Measurements from ENCODE around the gene PTPN9.
"Not testable (repeated sequence)": the region's sequence is repeated elsewhere in the genome, so short reads cannot be mapped to it uniquely, and the experiment has no call there.

PTPN9 gene

DNA sequence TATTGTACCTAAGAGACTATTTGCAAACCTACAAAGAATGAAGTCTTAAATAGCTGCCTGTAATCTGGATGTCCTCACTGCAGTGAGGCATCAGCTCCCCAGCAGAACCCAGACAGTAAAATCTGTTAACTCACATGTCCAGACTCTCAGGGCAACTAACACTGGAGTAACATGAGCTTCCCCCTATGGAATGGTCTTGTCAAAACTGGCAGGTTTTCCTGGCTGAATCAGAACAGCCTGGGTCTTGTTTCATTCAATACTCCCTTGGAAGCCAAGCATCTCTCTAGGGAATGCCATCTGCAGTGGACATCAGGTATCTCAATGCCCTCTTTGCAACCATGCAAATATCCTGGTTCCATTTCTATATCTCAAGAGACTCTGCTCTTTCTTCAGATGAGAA, 24.4 kb downstream of the PTPN9 start:
- TF ChIP-seq CTCF (conservative IDR thresholded peaks at IDR 0.05) (no peak), ZFX (IDR thresholded peaks at IDR 0.05) (no peak)
- no peak overlapping the region for H3K27ac ChIP-seq

DNA sequence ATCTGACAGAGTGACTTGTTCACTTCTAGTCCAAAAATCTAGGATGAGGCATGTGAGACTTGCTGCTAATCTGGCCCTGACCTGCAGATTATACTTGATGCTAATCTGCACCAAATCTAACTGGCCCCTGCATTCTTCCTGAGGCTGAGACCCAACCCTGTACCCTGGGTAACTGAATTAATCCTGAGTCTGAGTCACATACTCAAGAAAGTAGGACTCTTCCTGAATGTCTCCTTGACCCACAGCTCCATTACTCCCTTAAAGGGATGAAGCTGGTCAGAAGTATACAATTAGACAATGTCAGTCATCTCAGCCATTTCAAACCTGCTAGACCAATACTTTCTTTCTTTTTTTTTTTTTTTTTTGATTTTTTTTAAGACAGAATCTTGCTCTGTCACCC, 25.5 kb downstream of the PTPN9 start:
- no peak for TF ChIP-seq CTCF (conservative IDR thresholded peaks at IDR 0.05)
- TF ChIP-seq ZFX (IDR thresholded peaks at IDR 0.05): no peak
- H3K27ac ChIP-seq: no peak overlapping the region

- TF ChIP-seq CTCF (conservative IDR thresholded peaks at IDR 0.05) (no peak), ZFX (IDR thresholded peaks at IDR 0.05) (no peak)
- H3K27ac ChIP-seq: no peak overlapping the region
These were observed 28.0 kb downstream of the PTPN9 start for GRCh38 chr15:75551091-75551490.

DNA sequence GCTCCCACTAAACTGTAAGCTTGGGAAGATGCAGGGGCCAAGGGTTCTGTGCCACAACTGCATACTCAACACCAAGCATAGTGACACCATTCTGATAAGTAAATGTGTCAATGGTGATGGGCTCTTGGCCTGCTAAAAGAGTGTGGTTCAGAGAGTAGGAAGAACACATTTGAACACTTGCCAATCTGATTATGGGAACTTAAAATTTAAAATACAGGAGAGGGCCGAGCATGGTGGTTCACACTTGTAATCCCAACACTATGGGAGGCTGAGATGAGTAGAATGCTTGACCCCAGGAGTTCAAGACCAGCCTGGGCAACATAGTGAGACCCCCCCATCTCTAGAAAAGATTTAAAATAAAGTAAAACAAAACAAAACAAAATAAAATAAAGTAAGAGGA, 34.1 kb downstream of the PTPN9 start:
- no peak overlapping the region for H3K27ac ChIP-seq

GRCh38 chr15:75544359-75544758, 34.8 kb downstream of the PTPN9 start:
- no peak overlapping the region for H3K27ac ChIP-seq

More for the DNA sequence above, 34.1 kb downstream of the PTPN9 start:
- TF ChIP-seq CTCF (conservative IDR thresholded peaks at IDR 0.05) (no peak), ZFX (IDR thresholded peaks at IDR 0.05) (no peak)

DNA sequence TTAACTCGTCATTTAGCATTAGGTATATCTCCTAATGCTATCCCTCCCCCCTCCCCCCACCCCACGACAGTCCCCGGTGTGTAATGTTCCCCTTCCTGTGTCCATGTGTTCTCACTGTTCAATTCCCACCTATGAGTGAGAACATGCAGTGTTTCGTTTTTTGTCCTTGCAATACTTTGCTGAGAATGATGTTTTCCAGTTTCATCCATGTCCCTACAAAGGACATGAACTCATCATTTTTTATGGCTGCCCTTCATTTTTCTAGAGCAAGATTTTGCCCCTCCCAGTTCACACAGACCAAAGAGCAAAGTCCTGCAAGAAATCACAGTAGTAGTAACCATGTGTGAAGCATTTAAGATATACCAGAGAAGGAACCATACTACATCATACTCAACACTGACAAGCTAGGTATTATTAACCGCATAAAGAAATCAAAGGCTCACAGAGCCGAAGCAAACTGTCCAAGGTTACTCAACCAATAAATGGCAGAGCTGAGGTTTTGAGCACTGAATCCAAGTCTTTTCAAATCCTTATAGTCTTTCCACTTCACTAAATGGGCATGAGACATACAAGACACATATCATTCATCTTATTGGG, 36.1 kb downstream of the PTPN9 start:
- not testable (repeated sequence) for H3K27ac ChIP-seq

More at GRCh38 chr15:75544359-75544758, 34.8 kb downstream of the PTPN9 start:
- TF ChIP-seq ZFX (IDR thresholded peaks at IDR 0.05): no peak
- no peak for TF ChIP-seq CTCF (conservative IDR thresholded peaks at IDR 0.05)

GRCh38 chr15:75542386-75542797, 36.7 kb downstream of the PTPN9 start:
- H3K27ac ChIP-seq: no peak overlapping the region
- TF ChIP-seq CTCF (conservative IDR thresholded peaks at IDR 0.05): no peak
- TF ChIP-seq ZFX (IDR thresholded peaks at IDR 0.05): no peak

- TF ChIP-seq CTCF (conservative IDR thresholded peaks at IDR 0.05): no peak
- TF ChIP-seq ZFX (IDR thresholded peaks at IDR 0.05): no peak
These were observed 40.7 kb downstream of the PTPN9 start for GRCh38 chr15:75538376-75538775.

More at GRCh38 chr15:75538376-75538775, 40.7 kb downstream of the PTPN9 start:
- H3K27ac ChIP-seq: no peak overlapping the region
